OCI-LY7 (cell line): ENCODE results near the gene GBGT1. TPM values are rescaled to one million over a fixed set of nuclear protein-coding genes. Genes with fewer than 3 reads are reported as not detected.

Experiments used
- BruUV-seq: library from RNA; stranded (reverse); fragments of 400-500 nt; replicated peaks from 2 replicates; lab custom pipeline; 2021; lab: Mats Ljungman, UMichigan
- CTCF ChIA-PET: fragments of 300-600 bp; sonication (Branson Sonifier 250); formaldehyde crosslinking; loops from one replicate; lab custom pipeline; 2022; ENCODE audit warnings: antibody characterized with exemption; ENCODE audit not compliant: unreplicated experiment; lab: Charles Lee
- POLR2A ChIA-PET: fragments of 300-600 bp; sonication (Branson Sonifier 250); formaldehyde crosslinking; loops from one replicate; lab custom pipeline; 2022; ENCODE audit warnings: antibody characterized with exemption; lab: Charles Lee
- DNase-seq: peaks from one replicate; pipeline ENCODE4 v3.0.0-alpha.2; 2015; ENCODE audit warnings: low spot score
- H2AFZ ChIP-seq: fragments of 200-600 bp; sonication (generic), shearing (Covaris generic); 2 replicates; pipeline ENCODE4 v1.6.1; 2014; ENCODE audit warnings: mild to moderate bottlenecking, antibody characterized with exemption, low read length, moderate library complexity
- H3K27ac ChIP-seq: fragments of 200-600 bp; sonication (generic); 2 replicates; pipeline ENCODE4 v1.5.1; 2014; ENCODE audit warnings: mixed run types, low read depth, mild to moderate bottlenecking, moderate library complexity, low read length, inconsistent platforms; ENCODE audit not compliant: poor library complexity, severe bottlenecking
- H3K36me3 ChIP-seq: fragments of 200-600 bp; sonication (generic); 2 replicates; pipeline ENCODE4 v1.6.1; 2014; ENCODE audit warnings: mild to moderate bottlenecking, antibody characterized with exemption, low read length, moderate library complexity, mixed read lengths; ENCODE audit not compliant: insufficient read depth
- H3K4me1 ChIP-seq: fragments of 200-600 bp; sonication (generic); 2 replicates; pipeline ENCODE4 v1.5.1; 2014; ENCODE audit warnings: mild to moderate bottlenecking, low read length; ENCODE audit not compliant: insufficient read depth, poor library complexity, severe bottlenecking
- H3K4me2 ChIP-seq: fragments of 200-600 bp; sonication (generic); 2 replicates; pipeline ENCODE4 v1.6.1; 2014; ENCODE audit warnings: mild to moderate bottlenecking, low read length
- H3K4me3 ChIP-seq: fragments of 200-600 bp; sonication (generic); 2 replicates; pipeline ENCODE4 v1.5.1; 2014; ENCODE audit warnings: mild to moderate bottlenecking, low read depth, low read length; ENCODE audit not compliant: poor library complexity, severe bottlenecking
- H3K79me2 ChIP-seq: fragments of 200-600 bp; sonication (generic); 2 replicates; pipeline ENCODE4 v1.6.1; 2016; ENCODE audit warnings: low read depth, mild to moderate bottlenecking, low read length, moderate library complexity, mixed read lengths; ENCODE audit not compliant: insufficient read depth
- H3K9me2 ChIP-seq: fragments of 200-600 bp; sonication (generic); 2 replicates; pipeline ENCODE4 v1.6.1; 2016; ENCODE audit warnings: mild to moderate bottlenecking, low read length, mixed read lengths; ENCODE audit not compliant: insufficient read depth
- H3K9me3 ChIP-seq: fragments of 200-600 bp; sonication (generic); 2 replicates; pipeline ENCODE4 v1.6.1; 2014; ENCODE audit warnings: mild to moderate bottlenecking, mixed run types, low read length, mixed read lengths
- H4K20me1 ChIP-seq: fragments of 200-600 bp; sonication (generic); 2 replicates; pipeline ENCODE4 v1.6.1; 2014; ENCODE audit warnings: mild to moderate bottlenecking, antibody characterized with exemption, low read length, moderate library complexity, mixed read lengths; ENCODE audit not compliant: insufficient read depth
- CTCF ChIP-seq: fragments of 200-600 bp; sonication (generic); conservative IDR thresholded peaks from 2 replicates; pipeline ENCODE4 v1.5.1; 2014; ENCODE audit warnings: mild to moderate bottlenecking, antibody characterized with exemption, low read length, moderate library complexity, mixed read lengths
- EZH2phosphoT487 ChIP-seq: fragments of 200-600 bp; sonication (generic); IDR thresholded peaks from 2 replicates; pipeline ENCODE4 v1.6.1; 2018; ENCODE audit warnings: low read depth, borderline replicate concordance, mild to moderate bottlenecking, mixed run types, antibody characterized with exemption, low read length, moderate library complexity, mixed read lengths
- intact Hi-C: fragments of 100-400 bp; cut with micrococcal nuclease; formaldehyde crosslinking; loops from one replicate; pipeline ENCODE4 v1.10.0; 2022; ENCODE audit not compliant: unreplicated experiment
- total RNA-seq, 2 experiments: library from RNA; depleted of rRNA in 1 of 2; stranded (reverse); fragments of >200 nt in 1 of 2; shearing (Covaris generic) in 1 of 2; gene quantifications; 2 replicates each; pipeline ENCODE4 v1.2.3, GENCODE V29; 2014 to 2022

Gene GBGT1
- total RNA-seq, 2 experiments from 2014 or later = 2.1 to 5.9 TPM

- Histone ChIP-seq H3K4me2 (no peak overlapping the region), H3K27ac (no peak overlapping the region), H4K20me1 (peaks cover 5% of the 10 kb centered on the region), H3K4me3 (no peak overlapping the region), H2AFZ (no peak overlapping the region), H3K79me2 (no peaks in the 10 kb centered on the region), H3K36me3 (no peaks in the 10 kb centered on the region), H3K9me3 (no peaks in the 10 kb centered on the region), H3K4me1 (peaks cover 15% of the 10 kb centered on the region), H3K9me2 (no peaks in the 10 kb centered on the region)
- intact Hi-C loops = no loop called here
- ChIA-PET POLR2A (no interaction called here), CTCF (no interaction called here)
- BruUV-seq = no TSS peak
- DNase-seq = no peak
- TF ChIP-seq EZH2phosphoT487 (no peak), CTCF (no peak)
Observed at GRCh38 chr9:133139246-133140173, 24.2 kb downstream of the GBGT1 start.

- no peak overlapping the region for H2AFZ ChIP-seq
- no peaks in the 10 kb centered on the region for H3K9me3 ChIP-seq
- TF ChIP-seq EZH2phosphoT487 = no peak
- no peak for TF ChIP-seq CTCF
- peaks cover 16% of the 10 kb centered on the region for H3K4me1 ChIP-seq
- no peak overlapping the region for H3K4me2 ChIP-seq
- no peaks in the 10 kb centered on the region for H3K79me2 ChIP-seq
- POLR2A ChIA-PET = interaction anchor here (0.7 to 1.5 kb wide), 3 partner anchors 11 to 589 kb away, joined by 3 to 5 read pairs (median 5); no protein-coding TSS in a partner anchor
- H3K4me3 ChIP-seq = no peak overlapping the region
- intact Hi-C loops = no loop called here
- no peak overlapping the region for H3K27ac ChIP-seq
- H3K36me3 ChIP-seq = no peaks in the 10 kb centered on the region
- CTCF ChIA-PET = no interaction called here
- no peaks in the 10 kb centered on the region; the same call in 1 of the 2 replicates for H4K20me1 ChIP-seq
- DNase-seq = no peak
- no TSS peak for BruUV-seq
- no peaks in the 10 kb centered on the region for H3K9me2 ChIP-seq
Observed at GRCh38 chr9:133137451-133138231, 26.1 kb downstream of the GBGT1 start.
